GOT3 (cell line): ENCODE results near the gene CLDN6.

Experiments
- DNase-seq: peaks from one replicate; lab custom pipeline; 2025; ENCODE audit warnings: mixed read lengths; lab: John Stamatoyannopoulos, UW

CLDN6 gene

GRCh38 chr16:3013998-3014690 lies 3.8 kb downstream of the CLDN6 start:
- no peak for DNase-seq

GRCh38 chr16:3013491-3013951 lies 4.5 kb downstream of the CLDN6 start:
- DNase-seq, result no peak

- DNase-seq, result no peak
Measured at GRCh38 chr16:3012828-3013420, 5.1 kb downstream of the CLDN6 start, which contains the start of gene CLDN9. CLDN9 (plus strand) TSS chr16:3012923; CDS start chr16:3013363, 440 bp downstream.

GRCh38 chr16:3012246-3012645 lies 5.7 kb downstream of the CLDN6 start:
- no peak for DNase-seq

GRCh38 chr16:3010510-3010909 lies 7.5 kb downstream of the CLDN6 start:
- DNase-seq, result no peak

DNA sequence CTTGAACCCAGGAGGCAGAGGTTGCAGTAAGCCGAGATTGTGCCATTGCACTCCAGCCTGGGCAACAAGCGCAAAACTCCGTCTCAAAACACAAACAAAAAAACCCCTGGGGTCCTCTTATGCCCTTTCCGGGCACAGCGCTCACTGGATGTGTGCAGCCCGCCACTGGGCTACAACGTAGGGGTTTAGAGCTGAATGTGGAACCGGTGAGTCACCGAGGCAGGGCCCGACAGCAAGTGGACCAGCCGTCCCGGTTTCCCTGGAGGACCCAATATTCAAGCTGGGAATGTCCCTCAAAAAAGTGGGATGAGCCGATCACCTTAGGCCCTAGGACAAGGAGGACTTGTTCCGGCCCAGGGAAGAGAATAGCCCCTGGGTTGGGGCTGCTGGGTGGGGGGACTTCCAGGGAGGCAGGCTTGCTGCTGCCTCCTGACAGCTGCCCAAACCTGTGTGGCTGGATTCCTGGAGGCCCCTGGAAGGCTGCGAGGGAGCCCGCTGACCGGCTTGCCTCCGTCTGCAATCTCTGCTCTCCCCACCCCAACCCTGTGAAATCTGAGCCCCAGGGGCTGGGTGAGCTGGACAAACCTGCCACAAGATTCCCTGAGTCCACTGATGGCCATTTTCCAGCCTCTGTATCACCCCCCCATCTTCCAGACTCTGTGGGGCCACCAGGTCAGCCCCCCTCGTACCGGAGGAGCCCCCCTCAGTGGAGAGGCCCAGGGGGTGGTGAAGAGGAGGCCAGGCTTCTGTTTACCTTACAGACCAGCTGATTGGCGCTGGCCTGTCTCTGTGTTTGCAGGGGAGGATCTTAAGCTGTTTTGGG lies 8.2 kb downstream of the CLDN6 start:
- no peak for DNase-seq

- no peak for DNase-seq
Measured at GRCh38 chr16:3008690-3009037, 9.3 kb downstream of the CLDN6 start.

DNA sequence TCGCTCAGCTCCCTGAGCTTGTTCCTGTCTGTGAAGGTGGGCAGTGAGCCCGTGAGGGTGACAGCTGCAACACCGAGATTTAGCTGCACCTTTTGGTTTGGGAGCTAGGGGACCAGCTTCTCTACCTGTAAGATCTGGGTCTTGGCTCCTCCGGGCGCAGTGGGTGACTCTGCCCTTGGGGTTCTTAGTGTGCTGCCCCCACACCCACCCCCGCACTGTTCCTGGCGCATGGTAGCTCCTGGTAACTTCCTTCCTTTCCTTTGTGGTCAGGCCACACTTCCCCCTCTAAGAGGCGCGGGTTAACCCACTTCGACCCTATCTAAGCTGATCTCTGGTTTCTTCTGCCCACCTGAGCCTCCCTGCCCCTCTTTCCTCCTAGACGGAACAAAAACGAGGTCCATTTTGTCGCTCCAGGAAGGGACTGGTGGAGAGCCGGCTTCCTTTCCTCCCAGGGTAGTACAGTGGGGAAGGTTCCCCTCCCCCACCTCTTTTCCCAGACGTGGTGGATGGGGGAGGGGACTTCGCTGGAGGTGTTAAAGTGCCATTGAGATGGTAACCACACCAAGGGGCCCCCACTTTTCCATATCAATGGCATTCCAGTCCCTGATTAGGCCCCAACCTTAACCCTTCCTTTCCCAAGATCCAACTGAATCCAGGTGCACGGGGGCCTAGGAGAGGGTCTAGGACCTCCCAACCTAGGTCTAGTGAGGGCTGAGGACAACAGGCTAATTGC lies 9.9 kb downstream of the CLDN6 start:
- DNase-seq, result no peak

GRCh38 chr16:3007059-3007956 lies 10.7 kb downstream of the CLDN6 start:
- no peak for DNase-seq

DNA sequence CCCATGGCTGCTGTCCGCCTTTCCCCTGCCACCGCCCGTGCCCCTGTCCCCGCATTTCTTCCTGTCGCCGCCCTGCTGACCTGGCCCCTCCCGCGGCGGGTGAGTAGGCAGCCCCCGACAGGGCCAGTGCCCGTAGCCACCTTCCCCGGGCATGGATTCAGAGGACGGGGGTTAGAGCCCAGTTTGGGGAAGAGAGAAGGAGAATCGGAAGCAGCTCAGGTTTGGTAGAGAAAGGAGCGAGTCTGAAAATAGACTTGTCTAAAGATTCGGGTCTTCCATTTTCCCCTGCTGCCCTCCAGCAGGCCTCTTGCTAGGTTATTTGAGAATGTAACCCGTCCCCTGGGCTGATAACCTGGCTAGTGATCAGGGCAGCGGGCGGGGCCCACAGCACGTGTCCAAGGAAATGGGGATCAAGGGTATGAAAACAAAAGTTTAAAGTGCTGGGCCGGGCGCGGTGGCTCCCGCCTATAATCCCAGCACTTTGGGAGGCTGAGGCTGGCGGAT lies 13.2 kb downstream of the CLDN6 start:
- no peak for DNase-seq

DNA sequence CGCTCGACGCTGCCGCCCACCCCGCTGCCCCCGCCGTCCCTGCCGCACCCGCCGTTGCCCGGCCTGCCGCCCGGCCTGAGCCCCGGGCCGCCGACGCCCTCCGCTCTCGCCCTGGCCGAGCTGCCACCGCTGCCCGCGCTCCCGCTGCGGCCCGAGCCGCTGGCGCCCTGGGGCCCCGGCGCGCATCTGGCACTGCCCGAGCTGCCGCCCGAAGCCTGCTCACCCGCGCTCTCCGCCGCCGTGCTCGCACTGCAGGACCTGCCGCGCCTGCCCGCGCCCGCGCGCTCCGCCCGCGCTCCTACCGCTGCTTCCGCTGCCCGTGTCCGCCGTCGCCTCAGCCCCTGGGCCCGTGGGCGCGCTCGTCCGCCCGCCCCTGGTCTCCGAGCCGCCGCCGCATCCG lies 13.7 kb downstream of the CLDN6 start:
- no peak for DNase-seq

- DNase-seq, result peak; percentile 61
Measured at GRCh38 chr16:3003582-3004270, 14.3 kb downstream of the CLDN6 start.

DNA sequence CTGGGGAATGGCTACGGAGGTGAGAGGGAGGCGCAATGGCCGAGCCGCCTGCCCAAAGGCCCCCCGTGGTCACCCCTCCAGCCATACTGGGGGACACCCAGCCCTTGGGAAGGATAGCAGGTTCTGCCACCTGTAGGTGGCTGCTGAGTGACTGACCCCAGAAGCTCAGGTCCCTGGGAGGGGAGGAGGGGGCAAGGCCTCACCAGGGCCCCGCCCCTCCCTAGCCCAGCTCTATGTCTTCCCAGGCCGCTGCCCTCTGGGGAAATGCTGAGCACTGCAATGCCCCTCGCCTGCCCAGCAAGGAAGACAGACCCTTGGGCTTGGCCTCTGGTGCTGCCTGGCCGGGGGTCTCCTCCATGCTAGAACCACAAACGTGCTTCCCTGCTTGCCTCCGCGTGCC lies 16.7 kb downstream of the CLDN6 start:
- DNase-seq, result no peak

GRCh38 chr16:3000540-3000939 lies 17.4 kb downstream of the CLDN6 start:
- no peak for DNase-seq

DNA sequence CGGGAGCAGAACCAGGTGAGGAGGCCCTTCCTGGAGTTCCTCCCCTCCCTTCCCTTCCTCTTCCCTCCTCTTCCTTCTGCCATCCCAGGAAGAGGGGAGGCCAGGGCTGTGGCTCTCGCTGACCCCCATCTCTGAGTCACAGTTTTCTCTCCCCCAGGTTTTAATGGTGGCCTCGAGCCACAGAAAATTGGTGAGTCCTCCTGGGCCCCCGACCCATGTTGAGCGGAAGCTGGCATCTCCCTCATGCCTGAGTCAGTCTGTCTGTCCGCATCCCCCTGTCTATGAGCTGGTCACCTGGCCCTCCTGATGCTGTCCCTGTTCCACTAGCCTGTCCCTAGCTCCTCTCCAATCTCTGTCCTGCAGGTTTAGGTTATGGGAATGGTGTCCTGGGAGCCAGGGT lies 18.1 kb downstream of the CLDN6 start:
- DNase-seq, result no peak

- DNase-seq, result no peak
Measured at GRCh38 chr16:2996298-2996697, 21.7 kb downstream of the CLDN6 start.

DNA sequence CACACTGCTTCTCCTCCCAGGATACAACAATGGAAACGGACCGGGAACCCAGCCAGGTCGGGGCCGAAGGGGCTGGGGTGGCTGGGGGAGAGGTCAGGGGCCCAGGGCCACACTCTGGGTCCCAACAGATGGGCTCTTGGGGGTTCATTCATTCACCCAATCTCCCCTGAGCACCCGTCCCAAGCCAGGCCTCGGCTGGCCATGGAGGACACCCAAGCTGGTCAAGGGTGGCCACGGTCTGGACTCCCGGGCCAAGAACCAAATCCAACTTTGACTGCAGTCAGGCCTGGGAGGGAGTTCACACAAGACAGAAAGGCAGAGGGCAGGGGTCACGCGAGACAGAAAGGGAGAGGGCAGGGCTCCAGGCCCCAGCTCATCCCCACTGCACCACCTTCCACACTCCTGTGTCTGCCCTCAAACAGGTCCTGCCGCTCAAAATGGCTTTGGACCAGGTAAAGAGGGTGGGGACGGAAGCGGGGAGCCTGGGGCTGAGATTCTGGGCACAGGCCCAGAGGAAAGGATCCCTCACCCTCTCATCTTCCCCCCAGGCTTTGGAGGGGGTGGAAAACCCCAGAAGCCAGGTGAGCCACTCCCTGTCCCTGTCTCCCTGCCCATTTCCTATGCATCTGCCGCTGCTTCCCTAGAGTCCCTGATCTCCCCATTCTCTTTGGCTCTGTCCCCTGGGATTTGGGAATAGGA lies 25.5 kb downstream of the CLDN6 start:
- no peak for DNase-seq

DNA sequence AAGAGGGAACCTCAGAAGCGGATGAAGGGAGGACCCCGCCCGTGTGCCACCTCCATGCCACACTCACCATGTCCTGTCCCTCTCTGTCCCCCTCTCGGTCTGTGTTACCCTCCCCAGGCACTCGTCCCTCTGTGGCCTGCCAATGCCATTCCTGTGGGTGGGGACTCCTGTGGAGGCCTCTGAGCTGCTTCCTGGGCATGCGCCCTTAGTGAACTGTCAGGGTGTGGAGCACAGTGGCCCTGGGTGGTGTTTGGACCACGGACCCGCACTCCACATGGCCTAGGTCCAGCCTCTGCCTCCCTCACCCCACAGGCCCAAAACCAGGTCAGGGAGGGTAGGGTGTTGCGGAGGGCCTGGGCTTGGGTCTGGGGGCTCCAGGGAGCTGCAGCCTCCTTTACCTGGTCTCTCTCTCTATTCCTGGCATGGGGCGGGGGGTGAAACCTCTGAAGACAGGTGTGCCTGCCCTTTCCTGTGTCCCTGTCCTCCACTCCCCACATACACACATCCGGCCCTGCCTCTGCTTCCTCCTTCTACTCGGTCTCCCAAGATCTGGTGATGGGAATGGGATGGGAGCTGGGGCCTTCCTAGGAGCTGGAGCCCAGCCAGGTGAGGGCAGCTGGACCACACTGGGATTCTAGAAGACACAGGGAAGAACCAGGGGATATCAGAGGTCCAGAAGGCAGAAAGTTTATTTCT lies 26.3 kb downstream of the CLDN6 start:
- DNase-seq, result no peak

- no peak for DNase-seq
Measured at GRCh38 chr16:2990891-2991290, 27.1 kb downstream of the CLDN6 start.
